H7 (cell line): ENCODE data around the gene CUL2. TPM values are rescaled to one million over a fixed set of nuclear protein-coding genes. Genes with fewer than 3 reads are reported as not detected.
"Not testable (repeated sequence)": the region's sequence is repeated elsewhere in the genome, so short reads cannot be mapped to it uniquely, and the experiment has no call there.

Source experiments
- DNase-seq: peaks from one replicate; pipeline ENCODE4 v3.0.0; 2012
- H3K27me3 ChIP-seq: 2 replicates; pipeline ENCODE4 v1.6.0; 2011; ENCODE audit warnings: mild to moderate bottlenecking, low read length; ENCODE audit not compliant: control insufficient read depth, insufficient read depth
- H3K36me3 ChIP-seq: replicated peaks from 2 replicates; pipeline ENCODE4 v1.5.1; 2011; ENCODE audit warnings: low read length; ENCODE audit not compliant: control insufficient read depth, insufficient read depth
- H3K4me3 ChIP-seq: 2 replicates; pipeline ENCODE4 v1.5.1; 2011; ENCODE audit warnings: low read depth, mild to moderate bottlenecking, control low read depth, low read length, moderate library complexity; ENCODE audit not compliant: insufficient read depth
- total RNA-seq: library from RNA; depleted of rRNA; stranded (reverse); fragments of >200 nt; shearing (Covaris generic); gene quantifications from 2 replicates; pipeline ENCODE4 v1.2.3, GENCODE V29; 2014

CUL2 gene
- total RNA-seq, 1 experiment from 2014 or later, result 27.1 TPM

DNA sequence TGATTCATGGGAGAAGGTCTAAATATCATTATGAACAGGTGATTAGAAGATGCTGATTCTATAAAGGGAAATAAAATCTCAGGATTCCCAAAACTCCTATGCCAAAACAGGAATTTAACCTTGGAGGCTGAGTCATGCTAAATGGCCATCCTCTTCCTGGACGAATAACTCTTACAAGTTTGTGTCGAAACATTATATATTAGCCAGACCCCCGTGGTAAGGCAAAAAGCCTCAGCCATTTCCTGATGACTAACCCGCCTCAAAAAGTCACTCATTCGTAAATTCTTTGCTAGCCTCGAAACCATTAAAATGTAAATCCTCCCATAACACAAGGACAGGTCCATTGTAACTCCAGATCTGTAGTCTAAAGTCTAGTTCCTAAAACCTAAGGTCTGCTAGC lies 32.0 kb downstream of the CUL2 start:
- Histone ChIP-seq H3K36me3 (peaks cover 2% of the 10 kb centered on the region), H3K4me3 (no peak overlapping the region)
- no peak for DNase-seq

GRCh38 chr10:35056686-35057085 lies 33.5 kb downstream of the CUL2 start:
- H3K27me3 ChIP-seq, result no peaks in the 10 kb centered on the region
- H3K4me3 ChIP-seq, result no peak overlapping the region
- DNase-seq, result no peak
- peaks cover 2% of the 10 kb centered on the region for H3K36me3 ChIP-seq

More for the DNA sequence above, 32.0 kb downstream of the CUL2 start:
- no peaks in the 10 kb centered on the region for H3K27me3 ChIP-seq

DNA sequence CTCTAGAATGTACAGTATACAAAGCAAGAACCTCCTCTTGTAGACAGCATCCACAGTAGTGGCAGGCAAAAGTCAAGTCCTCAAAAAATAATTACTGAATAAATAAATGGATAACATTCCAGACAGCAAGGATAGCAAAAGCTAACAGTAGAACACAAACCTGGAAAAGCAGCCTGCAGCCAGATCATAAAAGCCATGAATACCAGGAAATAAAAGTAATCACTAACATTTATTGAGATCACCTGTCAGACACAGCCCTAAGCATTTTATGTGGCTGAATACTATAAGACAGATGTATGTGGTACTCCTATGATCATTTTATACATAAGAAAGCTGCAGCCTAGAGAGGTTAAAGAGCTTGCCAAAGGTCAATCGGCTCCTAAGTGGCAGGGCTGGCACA lies 34.0 kb downstream of the CUL2 start:
- DNase-seq, result no peak
- no peaks in the 10 kb centered on the region for H3K27me3 ChIP-seq
- H3K36me3 ChIP-seq, result peaks cover 2% of the 10 kb centered on the region
- no peak overlapping the region for H3K4me3 ChIP-seq

GRCh38 chr10:35050568-35050967 lies 39.6 kb downstream of the CUL2 start:
- Histone ChIP-seq H3K27me3 (no peaks in the 10 kb centered on the region), H3K4me3 (no peak overlapping the region), H3K36me3 (no peaks in the 10 kb centered on the region; the same call in none of the 2 replicates)
- no peak for DNase-seq

- no peak overlapping the region for H3K4me3 ChIP-seq
- no peak for DNase-seq
- no peaks in the 10 kb centered on the region for H3K27me3 ChIP-seq
- H3K36me3 ChIP-seq, result no peaks in the 10 kb centered on the region; the same call in none of the 2 replicates
Measured at GRCh38 chr10:35046074-35046473, 44.1 kb downstream of the CUL2 start.

- not testable (repeated sequence) for DNase-seq, H3K4me3 ChIP-seq, H3K36me3 ChIP-seq, H3K27me3 ChIP-seq
Measured at GRCh38 chr10:35045275-35045674, 44.9 kb downstream of the CUL2 start.

GRCh38 chr10:35043796-35044344 lies 46.3 kb downstream of the CUL2 start:
- H3K27me3 ChIP-seq, result no peaks in the 10 kb centered on the region
- no peaks in the 10 kb centered on the region; the same call in 1 of the 2 replicates for H3K36me3 ChIP-seq
- no peak for DNase-seq
- no peak overlapping the region for H3K4me3 ChIP-seq

DNA sequence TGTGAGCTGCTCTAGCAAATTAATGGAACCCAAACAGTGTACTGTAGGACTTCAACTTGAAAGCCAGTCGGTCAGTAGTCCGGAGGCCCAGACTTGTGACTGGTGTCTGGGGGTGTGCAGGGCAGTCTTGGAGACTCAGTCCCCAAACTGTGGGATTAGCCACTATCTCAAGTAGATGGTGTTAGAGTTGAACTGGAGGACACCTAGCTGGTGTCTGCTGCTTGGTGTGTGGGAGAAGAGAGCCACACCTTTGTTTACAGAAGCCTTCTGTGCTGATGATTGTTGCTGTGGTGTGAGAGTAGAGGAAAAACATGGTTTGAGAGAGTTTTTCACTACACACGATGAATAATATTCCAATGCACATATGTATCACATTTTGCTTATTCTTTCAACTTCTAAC lies 47.4 kb downstream of the CUL2 start:
- no peaks in the 10 kb centered on the region; the same call in 1 of the 2 replicates for H3K36me3 ChIP-seq
- H3K4me3 ChIP-seq, result no peak overlapping the region
- DNase-seq, result no peak
- H3K27me3 ChIP-seq, result no peaks in the 10 kb centered on the region

GRCh38 chr10:35041502-35041879 lies 48.6 kb downstream of the CUL2 start:
- no peaks in the 10 kb centered on the region for H3K27me3 ChIP-seq
- no peaks in the 10 kb centered on the region; the same call in 1 of the 2 replicates for H3K36me3 ChIP-seq
- DNase-seq, result no peak
- no peak overlapping the region for H3K4me3 ChIP-seq

GRCh38 chr10:35040760-35041501 lies 49.2 kb downstream of the CUL2 start:
- no peaks in the 10 kb centered on the region; the same call in 1 of the 2 replicates for H3K36me3 ChIP-seq
- H3K27me3 ChIP-seq, result no peaks in the 10 kb centered on the region
- H3K4me3 ChIP-seq, result no peak overlapping the region
- peak; percentile 36 for DNase-seq

DNA sequence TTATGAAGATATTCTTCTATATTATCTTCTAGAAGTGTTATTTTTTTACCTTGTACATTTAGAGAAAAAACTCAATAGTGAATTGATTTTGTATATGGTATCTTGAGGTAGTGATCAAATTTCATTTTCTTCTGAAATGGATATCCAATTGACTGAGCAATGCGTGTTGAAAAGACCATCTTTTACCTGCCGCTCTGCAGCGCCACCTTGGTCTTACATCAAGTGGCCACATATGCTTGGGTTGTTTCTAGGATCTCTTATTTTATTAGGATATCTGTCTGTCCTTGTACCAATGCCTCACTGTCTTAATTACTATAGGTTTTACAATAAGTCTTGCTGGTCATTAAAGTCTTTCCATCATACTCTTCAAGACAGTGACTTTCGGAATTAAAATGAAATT lies 53.0 kb downstream of the CUL2 start:
- no peak for DNase-seq
- Histone ChIP-seq H3K36me3 (peaks cover 1% of the 10 kb centered on the region), H3K27me3 (no peaks in the 10 kb centered on the region), H3K4me3 (no peak overlapping the region)

GRCh38 chr10:35035606-35036005 lies 54.5 kb downstream of the CUL2 start:
- H3K27me3 ChIP-seq, result no peaks in the 10 kb centered on the region

GRCh38 chr10:35027567-35027966 lies 62.6 kb downstream of the CUL2 start:
- peaks cover 2% of the 10 kb centered on the region for H3K36me3 ChIP-seq
- no peak overlapping the region for H3K4me3 ChIP-seq
- no peaks in the 10 kb centered on the region for H3K27me3 ChIP-seq
- peak; percentile 28 for DNase-seq

More at GRCh38 chr10:35035606-35036005, 54.5 kb downstream of the CUL2 start:
- DNase-seq, result no peak
- Histone ChIP-seq H3K4me3 (no peak overlapping the region), H3K36me3 (peaks cover 3% of the 10 kb centered on the region)

DNA sequence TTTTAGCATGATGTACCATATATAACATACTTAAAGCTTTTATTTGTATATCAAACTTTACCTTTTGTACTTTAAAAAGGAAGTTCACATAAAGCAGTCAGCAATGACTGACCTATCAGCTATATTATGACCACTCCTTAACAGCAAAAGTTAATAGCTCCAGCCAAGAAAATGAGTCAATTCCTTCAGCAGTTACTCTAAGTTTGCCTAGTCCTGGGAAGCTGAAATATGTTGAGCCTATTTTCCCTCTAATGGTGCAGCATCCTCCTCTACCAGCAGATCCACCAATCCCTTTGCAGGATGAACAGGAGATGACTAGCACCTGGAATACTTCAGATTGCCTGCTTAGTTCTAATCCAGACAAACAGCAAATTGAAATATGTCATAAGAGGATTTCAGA lies 64.2 kb downstream of the CUL2 start:
- DNase-seq, result no peak
- H3K27me3 ChIP-seq, result no peaks in the 10 kb centered on the region
- H3K4me3 ChIP-seq, result no peak overlapping the region
- peaks cover 2% of the 10 kb centered on the region for H3K36me3 ChIP-seq

DNA sequence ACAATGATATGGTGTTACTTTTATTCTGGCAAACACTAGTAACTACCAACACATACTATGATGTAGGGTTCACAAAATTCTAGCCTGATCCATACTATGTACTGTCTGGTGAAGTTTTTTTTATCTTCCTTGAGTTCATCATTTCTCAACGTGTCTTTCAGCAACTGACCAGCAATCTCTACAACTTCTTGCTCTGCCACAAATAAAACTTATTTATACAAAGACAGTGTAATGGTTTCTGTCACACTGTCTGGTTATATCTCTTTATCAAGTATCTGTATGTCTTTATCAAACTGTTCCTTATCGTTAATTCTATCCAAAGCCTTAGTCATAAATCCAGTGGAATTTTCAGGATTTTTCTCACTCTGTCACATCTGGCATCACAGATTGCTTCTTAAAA lies 69.7 kb downstream of the CUL2 start:
- H3K27me3 ChIP-seq, result no peaks in the 10 kb centered on the region
- H3K4me3 ChIP-seq, result no peak overlapping the region
- H3K36me3 ChIP-seq, result no peaks in the 10 kb centered on the region; the same call in 1 of the 2 replicates
- DNase-seq, result no peak
